ENCODE measurements around the gene CEP350. TPM values are rescaled to one million over a fixed set of nuclear protein-coding genes. Genes with fewer than 3 reads are reported as not detected.
A peak's percentile ranks its signal among the peaks of the same experiment; 100 is the strongest.

Gene CEP350
- total RNA-seq, 1 donor from 2014 or later, result 53.0 TPM

DNA sequence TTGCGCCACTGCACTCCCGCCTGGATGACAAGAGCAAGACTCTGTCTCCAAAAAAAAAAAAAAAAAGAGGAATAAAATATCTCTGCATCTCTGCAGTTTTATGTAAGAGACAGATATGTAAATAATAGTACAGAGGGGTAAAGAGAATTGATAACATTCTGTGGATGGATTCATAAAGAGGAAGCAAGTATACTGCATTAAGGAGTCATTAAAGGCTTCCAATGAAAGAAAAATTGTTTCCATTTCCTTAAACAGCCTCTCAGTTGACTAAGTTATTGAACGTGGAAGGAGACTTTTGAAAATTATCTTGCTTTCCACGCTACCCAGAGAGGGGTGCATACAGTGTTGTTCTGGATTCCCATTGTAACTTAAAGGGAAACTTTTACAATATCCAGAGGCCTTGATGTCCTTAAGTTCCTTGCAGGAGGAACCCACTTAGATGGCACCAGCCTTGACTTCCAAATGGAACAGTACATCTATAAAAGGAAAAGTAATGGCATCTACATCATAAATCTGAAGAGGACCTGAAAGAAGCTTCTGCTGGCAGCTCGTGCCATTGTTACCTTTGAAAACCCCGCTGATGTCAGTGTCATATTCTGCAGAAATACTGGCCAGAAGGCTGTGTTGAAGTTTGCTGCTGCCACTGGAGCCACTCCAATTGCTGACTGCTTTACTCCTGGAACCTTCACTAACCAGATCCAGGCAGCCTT lies 13.8 kb downstream of the CEP350 start:
- Histone ChIP-seq H3K9me3 (no peaks in the 10 kb centered on the region), H3K27ac (peak overlapping the region; percentile 67), H3K36me3 (no peaks in the 10 kb centered on the region), H3K4me3 (no peak overlapping the region), H3K27me3 (no peaks in the 10 kb centered on the region), H3K4me1 (peaks cover 47% of the 10 kb centered on the region)
- TF ChIP-seq, protein P1, sequence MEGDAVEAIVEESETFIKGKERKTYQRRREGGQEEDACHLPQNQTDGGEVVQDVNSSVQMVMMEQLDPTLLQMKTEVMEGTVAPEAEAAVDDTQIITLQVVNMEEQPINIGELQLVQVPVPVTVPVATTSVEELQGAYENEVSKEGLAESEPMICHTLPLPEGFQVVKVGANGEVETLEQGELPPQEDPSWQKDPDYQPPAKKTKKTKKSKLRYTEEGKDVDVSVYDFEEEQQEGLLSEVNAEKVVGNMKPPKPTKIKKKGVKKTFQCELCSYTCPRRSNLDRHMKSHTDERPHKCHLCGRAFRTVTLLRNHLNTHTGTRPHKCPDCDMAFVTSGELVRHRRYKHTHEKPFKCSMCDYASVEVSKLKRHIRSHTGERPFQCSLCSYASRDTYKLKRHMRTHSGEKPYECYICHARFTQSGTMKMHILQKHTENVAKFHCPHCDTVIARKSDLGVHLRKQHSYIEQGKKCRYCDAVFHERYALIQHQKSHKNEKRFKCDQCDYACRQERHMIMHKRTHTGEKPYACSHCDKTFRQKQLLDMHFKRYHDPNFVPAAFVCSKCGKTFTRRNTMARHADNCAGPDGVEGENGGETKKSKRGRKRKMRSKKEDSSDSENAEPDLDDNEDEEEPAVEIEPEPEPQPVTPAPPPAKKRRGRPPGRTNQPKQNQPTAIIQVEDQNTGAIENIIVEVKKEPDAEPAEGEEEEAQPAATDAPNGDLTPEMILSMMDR (IDR thresholded peaks at IDR 0.05), result no peak
- TF ChIP-seq POLR2A (IDR thresholded peaks at IDR 0.05) (no peak), POLR2AphosphoS5 (IDR thresholded peaks at IDR 0.05; ENCODE audit: insufficient read depth in 1 of 2, low read depth in 1 of 2) (no peak)
- DNase-seq (ENCODE audit: extremely low spot score in 2 of 2), result no peak
- intact Hi-C loops (cut with DNase I), result no loop called here

GRCh38 chr1:179968994-179969919 lies 14.6 kb downstream of the CEP350 start:
- Histone ChIP-seq H3K36me3 (no peaks in the 10 kb centered on the region), H3K4me1 (peaks cover 47% of the 10 kb centered on the region), H3K9me3 (no peaks in the 10 kb centered on the region), H3K27me3 (no peaks in the 10 kb centered on the region), H3K4me3 (no peak overlapping the region), H3K27ac (peak overlapping the region; percentile 67)
- DNase-seq (ENCODE audit: extremely low spot score in 2 of 2), result no peak
- intact Hi-C loops (cut with DNase I), result no loop called here
- TF ChIP-seq POLR2AphosphoS5 (IDR thresholded peaks at IDR 0.05; ENCODE audit: insufficient read depth in 1 of 2, low read depth in 1 of 2) (no peak), POLR2A (IDR thresholded peaks at IDR 0.05) (no peak)
- TF ChIP-seq, protein P1 (IDR thresholded peaks at IDR 0.05), result no peak

DNA sequence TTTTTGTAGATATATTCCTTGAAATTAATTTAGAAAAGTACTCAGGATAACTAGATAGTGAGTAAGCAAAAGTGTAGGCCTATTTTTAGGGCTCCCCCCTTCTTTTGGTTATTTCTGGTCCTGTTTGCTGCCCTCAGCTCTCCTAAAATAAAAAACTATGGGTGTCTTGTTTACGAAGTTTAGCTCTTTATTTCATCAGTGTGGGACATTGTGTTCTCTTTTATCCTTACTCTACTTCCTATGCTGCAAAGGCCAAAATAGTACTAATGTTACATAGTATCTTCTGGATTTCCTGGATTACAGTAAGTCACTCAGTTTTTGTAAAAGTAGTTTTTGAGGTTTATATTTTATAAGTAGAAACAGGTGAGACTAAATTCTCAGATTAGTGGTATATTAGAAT lies 15.4 kb downstream of the CEP350 start:
- no peak overlapping the region for H3K4me3 ChIP-seq
- DNase-seq (ENCODE audit: extremely low spot score in 2 of 2), result no peak
- H3K27me3 ChIP-seq, result no peaks in the 10 kb centered on the region
- H3K4me1 ChIP-seq, result peaks cover 48% of the 10 kb centered on the region
- no peaks in the 10 kb centered on the region for H3K9me3 ChIP-seq
- H3K27ac ChIP-seq, result peak overlapping the region; percentile 67
- TF ChIP-seq POLR2AphosphoS5 (IDR thresholded peaks at IDR 0.05; ENCODE audit: insufficient read depth in 1 of 2, low read depth in 1 of 2) (peak; percentile 24 to 94), POLR2A (IDR thresholded peaks at IDR 0.05) (no peak)
- TF ChIP-seq, protein P1 (IDR thresholded peaks at IDR 0.05), result no peak
- intact Hi-C loops (cut with DNase I), result no loop called here
- no peaks in the 10 kb centered on the region for H3K36me3 ChIP-seq

GRCh38 chr1:179971563-179972496 lies 17.2 kb downstream of the CEP350 start:
- no peak for TF ChIP-seq POLR2AphosphoS5 (IDR thresholded peaks at IDR 0.05; ENCODE audit: insufficient read depth in 1 of 2, low read depth in 1 of 2)
- TF ChIP-seq POLR2A (IDR thresholded peaks at IDR 0.05), result no peak
- TF ChIP-seq, protein P1 (IDR thresholded peaks at IDR 0.05), result no peak
- Histone ChIP-seq H3K27me3 (no peaks in the 10 kb centered on the region), H3K36me3 (no peaks in the 10 kb centered on the region), H3K9me3 (no peaks in the 10 kb centered on the region), H3K4me3 (no peak overlapping the region), H3K4me1 (peaks cover 55% of the 10 kb centered on the region), H3K27ac (no peak overlapping the region)
- no peak for DNase-seq (ENCODE audit: extremely low spot score in 2 of 2)
- intact Hi-C loops (cut with DNase I), result no loop called here
